Body of pancreas (tissue), 4 donors: ENCODE results near the gene UGT1A8. TPM values are rescaled to one million over a fixed set of nuclear protein-coding genes. Genes with fewer than 3 reads are reported as not detected.
"Not testable (repeated sequence)": the region's sequence is repeated elsewhere in the genome, so short reads cannot be mapped to it uniquely, and the experiment has no call there.

ENCODE experiments used
- ATAC-seq: fragments of 150-250 bp; one replicate; pipeline ENCODE4 v1.9.1; 2016
- DNase-seq, 4 donors: peaks; one replicate each; pipeline ENCODE4 v3.0.0-alpha.2; 2019
- H3K27ac ChIP-seq, 4 donors: fragments of 200-600 bp; sonication (generic); 1 replicate in 3 of 4; 2 replicates in 1 of 4; pipeline versions ENCODE4 v1.5.1 to v1.6.1; 2016 to 2019; ENCODE audit warnings: mild to moderate bottlenecking in 1 of 4, mixed read lengths in 1 of 4, moderate library complexity in 1 of 4
- H3K27me3 ChIP-seq, 2 donors: fragments of 200-600 bp; sonication (generic); one replicate each; pipeline ENCODE4 v1.6.0; 2016; ENCODE audit warnings: mild to moderate bottlenecking in 1 of 2
- H3K36me3 ChIP-seq, 2 donors: fragments of 200-600 bp; sonication (generic); replicated peaks in 1 of 2; 2 replicates each; pipeline ENCODE4 v1.5.1; 2016; ENCODE audit warnings: low read depth in 2 of 2; ENCODE audit not compliant: insufficient read depth in 1 of 2
- H3K4me1 ChIP-seq: fragments of 200-600 bp; sonication (generic); one replicate; pipeline ENCODE4 v1.6.0; 2016
- H3K4me3 ChIP-seq, 2 donors: fragments of 200-600 bp; sonication (generic); 1 replicate in 1 of 2; 2 replicates in 1 of 2; pipeline ENCODE4 v1.5.1; 2016 to 2019
- H3K9me3 ChIP-seq, 3 donors: fragments of 200-600 bp; sonication (generic); 1 replicate in 2 of 3; 2 replicates in 1 of 3; pipeline ENCODE4 v1.5.1; 2016
- CTCF ChIP-seq, 7 experiments: fragments of 450-650 bp in 4 of 7; fragments of 200-600 bp in 3 of 7; sonication (generic) in 3 of 7; IDR thresholded peaks; one replicate each; pipeline ENCODE4 v1.5.1; 2016 to 2019; ENCODE audit warnings: antibody characterized with exemption in 7 of 7
- POLR2A ChIP-seq, 3 donors: fragments of 450-650 bp; IDR thresholded peaks; one replicate each; pipeline ENCODE4 v1.6.1; 2016; ENCODE audit warnings: antibody characterized with exemption in 3 of 3, mild to moderate bottlenecking in 2 of 3
- WGBS, 2 donors: methylation state at CpG; one replicate each; pipeline ENCODE4 v1.1.5; 2017; 5-methylcytosine and 5-hydroxymethylcytosine counted together
- intact Hi-C: fragments of 100-400 bp; cut with DNase I; formaldehyde crosslinking; loops from one replicate; pipeline ENCODE4 v1.15.1; 2023
- total RNA-seq, 2 donors: library from RNA; depleted of rRNA; stranded (reverse); fragments of >200 nt; gene quantifications; one replicate each; pipeline ENCODE4 v1.1.0, GENCODE V29; 2016

UGT1A8 gene
- total RNA-seq, 2 donors from 2014 or later, result not detected

GRCh38 chr2:233746475-233747282 lies 129.2 kb downstream of the UGT1A8 start:
- intact Hi-C loops, result no loop called here
- peak overlapping the region in 2 of 4 donors; percentile 15 to 16 for H3K27ac ChIP-seq
- H3K9me3 ChIP-seq, result peaks cover 0 to 10% (median 0%) of the 10 kb centered on the region in 3 donors
- TF ChIP-seq CTCF (IDR thresholded peaks at IDR 0.05), result no peak
- no peak for TF ChIP-seq POLR2A (IDR thresholded peaks at IDR 0.05)
- no peaks in the 10 kb centered on the region for H3K27me3 ChIP-seq
- H3K4me1 ChIP-seq, result no peaks in the 10 kb centered on the region
- no peak for DNase-seq
- H3K4me3 ChIP-seq, result no peak overlapping the region
- 45 to 54% methylated on average over 10 of the region's 10 CpGs for WGBS, 2 donors
- ATAC-seq, result peak; percentile 84
- H3K36me3 ChIP-seq, result no peaks in the 10 kb centered on the region

GRCh38 chr2:233747283-233747544 lies 129.8 kb downstream of the UGT1A8 start:
- peaks cover 0 to 10% (median 0%) of the 10 kb centered on the region in 3 donors for H3K9me3 ChIP-seq
- ATAC-seq, result no peak
- DNase-seq, result no peak
- no peak for TF ChIP-seq POLR2A (IDR thresholded peaks at IDR 0.05)
- TF ChIP-seq CTCF (IDR thresholded peaks at IDR 0.05), result no peak
- intact Hi-C loops, result no loop called here
- H3K4me3 ChIP-seq, result no peak overlapping the region
- H3K4me1 ChIP-seq, result no peaks in the 10 kb centered on the region
- no peaks in the 10 kb centered on the region for H3K27me3 ChIP-seq
- 83 to 86% methylated on average over 6 of the region's 6 CpGs for WGBS, 2 donors
- H3K27ac ChIP-seq, result no peak overlapping the region
- no peaks in the 10 kb centered on the region for H3K36me3 ChIP-seq

- H3K27me3 ChIP-seq, H3K36me3 ChIP-seq, intact Hi-C loops, DNase-seq, H3K4me1 ChIP-seq, H3K9me3 ChIP-seq, H3K27ac ChIP-seq, ATAC-seq, H3K4me3 ChIP-seq: not testable (repeated sequence)
- WGBS, 2 donors, result 70 to 79% methylated on average over 2 of the region's 2 CpGs
These were observed 133.3 kb downstream of the UGT1A8 start for GRCh38 chr2:233750689-233751088.

GRCh38 chr2:233751212-233752009 lies 134.0 kb downstream of the UGT1A8 start:
- intact Hi-C loops, H3K9me3 ChIP-seq, H3K27me3 ChIP-seq, H3K4me1 ChIP-seq, H3K4me3 ChIP-seq, H3K36me3 ChIP-seq, ATAC-seq, DNase-seq, H3K27ac ChIP-seq: not testable (repeated sequence)
- WGBS, 2 donors, result 48 to 54% methylated on average over 2 of the region's 2 CpGs

GRCh38 chr2:233754872-233755611 lies 137.6 kb downstream of the UGT1A8 start:
- Histone ChIP-seq H3K4me1 (no peaks in the 10 kb centered on the region), H3K36me3 (no peaks in the 10 kb centered on the region), H3K9me3 (peaks cover 0 to 10% (median 0%) of the 10 kb centered on the region in 3 donors), H3K27ac (no peak overlapping the region), H3K27me3 (no peaks in the 10 kb centered on the region), H3K4me3 (no peak overlapping the region)
- TF ChIP-seq CTCF (IDR thresholded peaks at IDR 0.05) (no peak), POLR2A (IDR thresholded peaks at IDR 0.05) (no peak)
- WGBS, 2 donors, result 82 to 94% methylated on average over 26 to 42 of the region's 44 CpGs
- DNase-seq (no peak), ATAC-seq (no peak)
- intact Hi-C loops, result no loop called here
